Activated CD4-positive, alpha-beta T cell treated with anti-CD3 and anti-CD28 coated beads, Interleukin-2, amount 50 U/mL, for 1 hour (primary cell): Measurements from ENCODE around the gene ST8SIA5.
"Not testable (repeated sequence)": the region's sequence is repeated elsewhere in the genome, so short reads cannot be mapped to it uniquely, and the experiment has no call there.

Experiments
- DNase-seq: peaks from one replicate; pipeline ENCODE4 v3.0.0-alpha.2; 2020

The ST8SIA5 gene, protein sequence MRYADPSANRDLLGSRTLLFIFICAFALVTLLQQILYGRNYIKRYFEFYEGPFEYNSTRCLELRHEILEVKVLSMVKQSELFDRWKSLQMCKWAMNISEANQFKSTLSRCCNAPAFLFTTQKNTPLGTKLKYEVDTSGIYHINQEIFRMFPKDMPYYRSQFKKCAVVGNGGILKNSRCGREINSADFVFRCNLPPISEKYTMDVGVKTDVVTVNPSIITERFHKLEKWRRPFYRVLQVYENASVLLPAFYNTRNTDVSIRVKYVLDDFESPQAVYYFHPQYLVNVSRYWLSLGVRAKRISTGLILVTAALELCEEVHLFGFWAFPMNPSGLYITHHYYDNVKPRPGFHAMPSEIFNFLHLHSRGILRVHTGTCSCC

DNA sequence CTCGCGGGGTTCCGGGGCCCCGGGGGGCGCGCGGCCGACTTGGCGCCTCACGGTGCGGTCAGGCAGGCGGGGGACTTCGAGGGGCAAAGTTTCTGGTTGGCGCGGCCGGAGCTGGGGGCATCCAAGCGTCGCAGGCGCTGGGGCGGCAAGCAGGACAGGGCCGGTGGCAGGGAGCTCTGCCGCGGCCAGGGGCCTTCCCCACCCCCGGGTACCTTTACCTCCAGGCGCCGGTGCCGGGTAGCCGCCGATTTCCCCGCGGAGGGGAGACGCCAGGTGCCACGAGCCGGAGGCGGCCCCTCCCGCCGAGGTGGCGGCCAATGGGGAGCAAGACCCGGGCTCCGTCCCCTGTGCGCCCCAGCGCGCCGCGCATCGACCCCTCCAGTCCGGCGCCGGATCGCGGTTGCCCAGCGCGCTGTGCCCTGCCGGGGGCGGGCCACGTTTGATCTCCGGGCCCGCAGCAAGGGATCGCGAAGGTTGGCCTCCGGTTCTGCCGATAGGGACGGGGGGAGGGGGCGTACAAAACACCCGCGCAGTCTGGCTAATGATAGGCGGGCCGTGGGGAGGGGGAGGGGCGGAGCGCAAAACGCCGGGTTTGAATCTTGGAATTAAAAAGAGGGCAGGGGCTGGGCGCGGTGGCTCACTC, at the start of gene ST8SIA5:
Gene ST8SIA5 (minus strand): TSS at position 495 of the 643 bp plus-strand sequence. CDS start 545 bp downstream, outside the sequence.
- DNase-seq = no peak

DNA sequence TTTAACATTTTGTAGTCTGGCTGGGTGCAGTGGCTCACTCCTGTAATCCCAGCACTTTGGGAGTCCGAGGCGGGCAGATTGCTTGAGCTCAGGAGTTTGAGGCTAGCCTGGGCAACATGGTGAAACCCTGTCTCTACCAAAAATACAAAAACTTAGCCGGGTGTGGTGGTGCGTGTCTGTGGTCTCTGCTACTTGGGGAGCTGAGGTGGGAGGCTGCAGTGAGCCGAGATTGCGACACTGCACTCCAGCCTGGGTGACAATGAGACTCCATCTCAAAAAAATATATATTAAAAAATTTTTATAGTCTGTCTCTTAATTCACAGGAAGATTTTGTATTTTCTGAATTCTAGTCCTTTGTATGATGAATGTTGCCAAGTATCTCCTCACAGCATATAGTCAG, 39.1 kb upstream of the ST8SIA5 start:
- DNase-seq = not testable (repeated sequence)

DNA sequence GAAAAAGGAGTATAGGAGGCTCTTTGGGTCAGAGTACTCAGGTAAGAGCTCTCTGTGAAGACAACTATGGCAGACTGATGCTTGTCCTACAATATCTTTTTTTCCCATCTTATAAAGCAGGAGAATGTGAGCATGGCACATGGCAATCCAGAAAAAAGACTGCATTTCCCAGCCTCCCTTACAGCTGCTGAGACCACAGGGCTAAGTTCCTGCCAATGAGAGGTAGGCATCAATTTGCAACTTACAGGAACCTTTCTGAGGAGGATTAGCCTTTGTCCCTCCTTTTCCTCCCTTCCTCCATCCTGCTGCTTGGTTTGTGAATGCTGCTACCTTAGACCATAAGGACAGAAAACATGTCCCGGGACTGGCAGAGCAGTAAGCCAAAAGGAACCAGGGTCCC, 37.8 kb upstream of the ST8SIA5 start:
- no peak for DNase-seq

DNA sequence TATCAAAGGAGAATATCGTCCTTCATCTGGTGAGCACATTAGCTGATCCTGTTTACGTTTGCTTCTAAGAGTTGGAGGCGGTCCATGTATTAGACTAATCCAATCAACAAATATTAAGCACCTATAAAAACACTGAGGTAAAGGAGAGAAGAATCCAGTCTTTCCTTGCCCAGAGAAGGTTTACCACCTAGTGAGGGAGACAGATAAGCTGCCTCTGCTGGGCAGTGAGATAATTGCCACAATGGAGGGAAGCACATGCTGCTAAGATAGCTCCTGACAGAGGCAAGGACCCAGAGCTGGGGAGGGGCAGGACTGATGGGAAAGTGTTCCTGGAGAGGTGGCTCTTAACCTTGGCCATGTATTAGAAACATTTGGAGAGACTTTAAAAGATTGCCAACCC, 36.7 kb upstream of the ST8SIA5 start:
- DNase-seq = no peak

- no peak for DNase-seq
Measured at GRCh38 chr18:46789088-46789487, 32.2 kb upstream of the ST8SIA5 start.

DNA sequence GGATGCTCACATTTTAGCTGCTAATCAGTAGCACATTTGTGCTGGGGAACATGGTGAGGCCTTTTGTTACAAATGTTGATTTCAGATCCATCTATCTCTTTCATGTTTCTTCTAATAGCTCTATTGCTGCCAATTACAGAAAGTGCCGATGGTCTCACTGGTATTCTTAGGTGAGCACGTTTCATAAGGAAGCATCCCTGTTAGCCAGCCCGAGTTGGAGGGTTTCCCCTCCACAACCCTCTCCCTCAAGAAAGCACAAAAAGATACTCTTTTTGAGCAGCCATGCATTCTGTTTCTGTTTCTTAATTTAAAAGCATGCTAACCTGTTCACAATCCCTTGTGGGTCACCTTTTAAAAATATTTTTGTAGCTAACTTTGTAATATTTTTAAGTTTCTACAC, 30.8 kb upstream of the ST8SIA5 start:
- DNase-seq = no peak

DNA sequence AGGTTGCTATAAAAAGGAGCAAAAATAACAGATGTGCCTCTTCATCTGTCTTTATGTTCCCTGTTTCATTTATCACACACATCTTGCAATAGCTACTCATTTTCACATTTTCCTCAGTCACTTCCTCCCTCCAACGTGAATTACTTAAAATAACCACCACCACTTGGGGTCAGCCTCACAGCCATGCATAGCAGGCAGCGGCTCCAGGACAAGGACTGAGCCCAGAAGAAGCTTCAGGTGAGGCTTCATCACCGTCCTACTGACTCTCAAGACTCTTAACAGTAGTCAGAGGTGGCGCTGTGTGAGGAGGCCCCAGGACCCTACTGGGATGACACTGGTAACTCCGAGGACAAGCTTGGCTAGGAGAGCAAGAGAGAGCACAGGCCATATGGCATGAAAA, 15.5 kb upstream of the ST8SIA5 start:
- DNase-seq = no peak

GRCh38 chr18:46771141-46771540, 14.3 kb upstream of the ST8SIA5 start:
- DNase-seq = no peak

DNA sequence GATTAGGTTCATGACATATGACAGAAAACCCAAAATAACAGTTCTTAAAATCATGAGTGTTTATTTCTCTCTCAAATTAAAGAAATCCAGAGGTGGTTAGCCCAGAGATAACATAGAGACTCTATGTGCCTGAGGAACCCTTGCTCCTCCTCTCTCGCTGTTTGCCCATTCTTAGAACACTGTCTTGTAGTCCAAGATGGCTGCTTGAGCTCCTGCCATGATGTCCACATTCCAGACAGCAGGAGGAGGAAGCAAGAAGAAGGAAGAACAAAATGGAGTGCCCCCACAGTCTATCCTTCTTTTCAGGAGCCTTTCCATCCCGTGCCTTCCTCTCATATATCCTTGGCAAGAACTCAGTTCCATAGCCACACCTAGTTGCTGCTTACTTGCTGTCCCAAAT, 13.9 kb upstream of the ST8SIA5 start:
- no peak for DNase-seq

GRCh38 chr18:46768166-46768921, 11.5 kb upstream of the ST8SIA5 start:
- no peak for DNase-seq

GRCh38 chr18:46767217-46767616, 10.4 kb upstream of the ST8SIA5 start:
- DNase-seq = no peak

- DNase-seq = no peak
Measured at GRCh38 chr18:46764586-46764985, 7.7 kb upstream of the ST8SIA5 start.

- no peak for DNase-seq
Measured at GRCh38 chr18:46761059-46761769, 4.4 kb upstream of the ST8SIA5 start.

DNA sequence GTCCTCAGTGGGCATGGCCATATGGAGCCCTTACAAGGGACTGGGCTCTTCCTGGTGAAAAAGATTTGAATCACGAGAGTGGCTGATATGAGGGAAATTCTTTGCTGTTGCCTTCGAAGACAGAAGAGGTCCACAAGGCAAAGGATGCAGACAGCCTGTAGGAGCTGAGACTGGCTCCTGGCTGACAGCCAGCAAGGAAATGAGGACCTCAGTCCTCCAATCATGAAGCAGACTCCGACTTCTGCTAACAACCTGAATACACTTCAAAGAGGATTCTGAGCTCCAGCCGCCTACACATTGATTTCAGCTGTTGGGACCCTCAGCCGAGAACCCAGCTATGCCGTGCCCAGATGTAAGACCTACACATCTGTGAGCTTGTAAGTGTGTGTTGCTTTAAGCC, 3.0 kb upstream of the ST8SIA5 start:
- no peak for DNase-seq

DNA sequence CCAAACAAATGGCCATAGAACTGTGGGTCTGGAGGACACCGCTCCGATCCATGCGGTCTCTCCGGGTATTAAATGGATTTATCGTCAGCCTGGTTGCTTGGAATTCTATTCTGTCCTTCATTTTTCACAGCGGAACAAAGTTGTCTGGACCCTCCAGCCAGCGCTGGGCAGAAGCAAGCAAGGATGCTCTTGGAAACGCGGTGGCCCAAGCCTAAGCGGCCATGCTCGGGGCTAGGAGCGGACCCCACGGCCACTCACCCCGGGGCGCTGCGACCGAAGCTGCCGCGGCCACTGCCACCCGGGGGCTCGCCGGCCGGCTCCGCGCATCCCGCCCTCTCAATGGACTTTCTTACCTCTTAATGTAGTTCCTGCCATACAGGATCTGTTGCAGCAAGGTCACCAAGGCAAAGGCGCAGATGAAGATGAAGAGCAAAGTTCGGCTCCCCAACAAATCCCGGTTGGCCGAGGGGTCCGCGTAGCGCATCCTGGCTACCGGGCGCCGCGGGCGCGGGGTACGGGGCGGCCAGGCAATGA, 761 bp downstream of the ST8SIA5 start:
- DNase-seq = no peak

- no peak for DNase-seq
Measured at GRCh38 chr18:46755315-46756024, 1.4 kb downstream of the ST8SIA5 start.

GRCh38 chr18:46754661-46755292, 2.1 kb downstream of the ST8SIA5 start:
- DNase-seq = no peak

DNA sequence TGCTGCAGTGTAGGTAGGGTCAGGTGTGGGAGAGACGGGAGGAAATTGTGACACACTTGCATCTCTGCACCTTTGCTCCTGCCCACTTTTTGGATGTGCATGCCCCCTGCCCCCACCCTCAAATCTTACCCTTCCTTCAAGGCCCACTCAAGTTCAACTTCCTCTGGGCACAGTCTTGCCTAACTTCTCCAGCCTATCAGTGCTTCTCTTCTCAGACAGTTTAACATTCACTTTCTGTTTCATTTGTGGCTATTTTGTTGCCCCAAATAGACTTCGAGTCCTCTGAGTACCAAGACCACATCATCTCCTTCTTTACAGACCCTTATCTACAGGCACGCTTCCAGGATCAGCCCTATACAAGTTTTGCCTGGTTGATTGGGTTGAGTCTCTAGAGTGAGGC, 2.7 kb downstream of the ST8SIA5 start:
- DNase-seq = no peak

DNA sequence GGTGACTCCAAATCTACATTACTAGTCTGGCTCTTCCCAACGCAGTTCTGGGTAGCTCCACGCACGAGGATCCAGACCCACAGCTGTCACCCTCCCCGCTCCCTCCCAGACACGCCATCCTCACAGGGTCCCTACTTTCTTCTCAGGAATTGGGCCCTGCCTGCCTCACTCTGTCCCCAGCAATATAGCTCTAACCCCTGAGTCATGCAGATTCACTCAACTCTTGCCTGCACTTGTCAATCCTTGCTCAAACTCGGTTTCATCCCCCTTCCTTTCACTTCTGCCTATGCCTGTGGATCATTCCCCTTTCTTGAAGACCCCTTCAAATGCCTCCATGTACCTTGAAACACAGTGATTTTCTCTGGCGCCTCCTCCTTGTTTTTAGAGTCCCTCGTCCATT, 5.0 kb downstream of the ST8SIA5 start:
- DNase-seq = no peak

- no peak for DNase-seq
Measured at GRCh38 chr18:46750626-46751025, 6.2 kb downstream of the ST8SIA5 start.

DNA sequence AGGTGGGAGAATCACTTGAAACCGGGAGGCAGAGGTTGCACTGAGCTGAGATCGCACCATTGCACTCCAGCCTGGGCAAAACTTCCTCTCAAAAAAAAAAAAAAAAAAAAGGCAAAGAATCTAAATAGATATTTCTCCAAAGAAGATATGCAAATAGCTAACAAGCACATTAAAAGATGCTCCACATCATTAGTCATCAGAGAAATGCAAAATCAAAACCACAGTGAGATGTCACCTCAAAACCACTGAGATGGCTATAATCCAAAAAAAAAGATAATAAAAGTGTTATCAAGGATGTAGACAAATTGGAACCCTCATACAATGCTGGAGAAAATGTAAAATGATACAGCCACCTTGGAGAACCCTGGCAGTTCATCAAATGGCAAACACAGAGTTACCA, 8.4 kb downstream of the ST8SIA5 start:
- no peak for DNase-seq

DNA sequence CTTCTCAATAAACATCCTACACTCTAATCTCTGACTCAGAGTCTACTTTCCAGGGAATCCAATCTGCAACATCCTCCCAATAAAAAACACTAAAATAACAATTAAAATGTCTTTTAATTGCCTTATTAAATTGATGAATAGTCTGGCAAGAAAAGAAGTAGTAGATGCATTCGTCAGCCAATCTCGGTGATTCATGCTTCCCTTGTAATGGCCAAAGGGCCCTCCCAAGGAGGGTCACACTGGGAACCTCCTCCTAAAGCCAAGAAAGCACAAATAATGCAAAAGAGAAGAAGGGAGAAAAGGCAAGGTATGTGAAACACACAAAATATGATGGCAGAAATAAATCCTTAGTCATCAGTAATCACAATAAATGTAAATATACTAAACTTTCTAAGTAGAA, 16.8 kb downstream of the ST8SIA5 start:
- no peak for DNase-seq
